MCF 10A (cell line): ENCODE results near the gene BMP10. TPM values are rescaled to one million over a fixed set of nuclear protein-coding genes. Genes with fewer than 3 reads are reported as not detected.
A peak's percentile ranks its signal among the peaks of the same experiment; 100 is the strongest.

Source experiments
- BruUV-seq: library from RNA; stranded (reverse); fragments of 400-500 nt; replicated peaks from 2 replicates; lab custom pipeline; 2021; lab: Mats Ljungman, UMichigan
- CTCF ChIA-PET: fragments of 300-600 bp; sonication (Branson Sonifier 250); formaldehyde crosslinking; extraction: SDS; loops from one replicate; lab custom pipeline; 2021; ENCODE audit warnings: antibody characterized with exemption, inconsistent platforms; lab: Yijun Ruan, JAX
- POLR2A ChIA-PET: fragments of 300-600, 350-650 bp; sonication (Branson Sonifier 250); formaldehyde crosslinking; extraction: SDS; loops from one replicate; lab custom pipeline; 2020; ENCODE audit warnings: antibody characterized with exemption, inconsistent platforms; lab: Yijun Ruan, JAX
- DNase-seq: peaks from one replicate; pipeline ENCODE4 v3.0.0-alpha.2; 2018; ENCODE audit not compliant: unreplicated experiment
- H3K27ac Mint-ChIP-seq: one replicate; pipeline ENCODE4 v1.8.0; 2022; ENCODE audit warnings: mild to moderate bottlenecking, low read depth, mixed read lengths; ENCODE audit not compliant: unreplicated experiment
- H3K27me3 Mint-ChIP-seq: one replicate; pipeline ENCODE4 v1.8.0; 2022; ENCODE audit warnings: mixed read lengths; ENCODE audit not compliant: insufficient read depth, unreplicated experiment
- H3K36me3 Mint-ChIP-seq: one replicate; pipeline ENCODE4 v1.8.0; 2022; ENCODE audit warnings: mild to moderate bottlenecking, moderate library complexity, mixed read lengths; ENCODE audit not compliant: insufficient read depth, unreplicated experiment
- H3K4me1 Mint-ChIP-seq: one replicate; pipeline ENCODE4 v1.8.0; 2022; ENCODE audit warnings: mixed read lengths; ENCODE audit not compliant: insufficient read depth, unreplicated experiment
- H3K4me3 Mint-ChIP-seq: one replicate; pipeline ENCODE4 v1.8.0; 2022; ENCODE audit warnings: mild to moderate bottlenecking, moderate library complexity, mixed read lengths; ENCODE audit not compliant: unreplicated experiment
- H3K9me3 Mint-ChIP-seq: one replicate; pipeline ENCODE4 v1.8.0; 2022; ENCODE audit warnings: mixed read lengths; ENCODE audit not compliant: unreplicated experiment
- CTCF ChIP-seq: fragments of 200-600 bp; IDR thresholded peaks from one replicate; pipeline ENCODE4 v1.8.0; 2022; ENCODE audit warnings: antibody characterized with exemption, mild to moderate bottlenecking; ENCODE audit not compliant: unreplicated experiment
- intact Hi-C: fragments of 100-400 bp; cut with micrococcal nuclease; formaldehyde crosslinking; loops from 2 replicates; pipeline ENCODE4 v1.14.1; 2022
- total RNA-seq: library from RNA; stranded (reverse); gene quantifications from 2 replicates; pipeline ENCODE4 v1.2.3, GENCODE V29; 2022

BMP10 gene
- total RNA-seq, 1 experiment from 2014 or later, result not detected

- BruUV-seq, result no TSS peak
- H3K4me3 Mint-ChIP-seq, result no peak overlapping the region
- no peaks in the 10 kb centered on the region for H3K36me3 Mint-ChIP-seq
- POLR2A ChIA-PET, result interaction anchor here (2.3 kb wide), 1 partner anchor 20 kb away, joined by 7 read pairs; no protein-coding TSS in a partner anchor
- CTCF ChIA-PET, result interaction anchor here (0.6 to 2.6 kb wide), 3 partner anchors 9 to 96 kb away, joined by 3 to 12 read pairs (median 9); no protein-coding TSS in a partner anchor
- H3K27me3 Mint-ChIP-seq, result peaks cover 24% of the 10 kb centered on the region
- no peak overlapping the region for H3K27ac Mint-ChIP-seq
- no peak for TF ChIP-seq CTCF
- intact Hi-C loops, result no loop called here
- no peak for DNase-seq
- no peaks in the 10 kb centered on the region for H3K9me3 Mint-ChIP-seq
- H3K4me1 Mint-ChIP-seq, result no peaks in the 10 kb centered on the region
Measured at GRCh38 chr2:68847751-68848150, 23.4 kb downstream of the BMP10 start.

DNA sequence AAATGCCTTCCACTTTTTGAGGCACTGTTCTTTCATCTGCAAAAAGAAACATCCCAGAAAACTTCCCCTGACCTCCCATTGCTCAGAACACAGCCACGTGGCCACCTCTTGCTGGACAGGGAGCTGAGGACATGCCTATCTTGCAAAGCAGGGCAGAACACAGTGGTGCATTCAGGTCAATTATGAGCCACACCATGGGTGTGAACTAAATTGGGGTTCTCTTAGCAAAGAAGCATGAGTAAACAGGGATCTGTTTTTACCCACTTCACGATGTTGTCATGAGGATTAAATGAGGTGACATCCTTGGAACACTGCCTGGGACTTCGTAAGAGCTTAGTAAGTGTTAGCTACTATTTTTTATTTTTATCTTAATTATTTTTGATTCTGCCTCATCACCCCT, 25.1 kb downstream of the BMP10 start:
- no peak for DNase-seq
- Mint-ChIP-seq H3K9me3 (no peaks in the 10 kb centered on the region), H3K4me3 (no peak overlapping the region), H3K27me3 (peaks cover 24% of the 10 kb centered on the region), H3K4me1 (no peaks in the 10 kb centered on the region), H3K27ac (no peak overlapping the region), H3K36me3 (no peaks in the 10 kb centered on the region)
- ChIA-PET POLR2A (interaction anchor here (2.2 kb wide), 1 partner anchor 17 kb away, joined by 5 read pairs; no protein-coding TSS in a partner anchor), CTCF (interaction anchor here (1.0 to 3.5 kb wide), 5 partner anchors 10 to 94 kb away, joined by 3 to 14 read pairs (median 7); no protein-coding TSS in a partner anchor)
- no TSS peak for BruUV-seq
- intact Hi-C loops, result no loop called here
- TF ChIP-seq CTCF, result no peak

DNA sequence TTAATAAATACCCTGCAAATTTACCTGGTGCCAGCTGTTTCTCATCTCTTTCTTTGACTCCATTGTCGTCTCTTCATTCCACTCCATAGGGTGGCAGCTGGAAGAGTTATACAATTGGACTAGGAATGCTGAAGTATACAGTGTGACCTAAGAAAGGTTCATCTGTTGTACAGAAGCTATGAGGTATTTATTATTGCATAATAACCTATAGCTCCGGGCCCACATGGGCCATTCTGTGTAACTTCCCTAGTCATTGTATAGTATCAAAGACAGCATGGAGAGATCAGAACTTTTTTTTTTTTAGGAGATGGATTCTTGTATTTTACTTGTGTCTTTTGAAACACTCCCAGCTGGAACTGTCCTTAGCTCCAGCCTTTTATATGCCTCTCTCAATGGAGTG, 26.2 kb downstream of the BMP10 start:
- CTCF ChIA-PET, result interaction anchor here (0.6 to 3.5 kb wide), 4 partner anchors 44 to 93 kb away, joined by 3 to 14 read pairs (median 4); no protein-coding TSS in a partner anchor
- Mint-ChIP-seq H3K27ac (no peak overlapping the region), H3K27me3 (peaks cover 22% of the 10 kb centered on the region), H3K36me3 (no peaks in the 10 kb centered on the region), H3K4me3 (no peak overlapping the region), H3K4me1 (no peaks in the 10 kb centered on the region), H3K9me3 (no peaks in the 10 kb centered on the region)
- POLR2A ChIA-PET, result interaction anchor here (0.5 to 2.2 kb wide), 3 partner anchors 16 to 1069 kb away, joined by 3 to 5 read pairs (median 4); no protein-coding TSS in a partner anchor
- no TSS peak for BruUV-seq
- intact Hi-C loops, result no loop called here
- DNase-seq, result no peak
- TF ChIP-seq CTCF, result no peak

DNA sequence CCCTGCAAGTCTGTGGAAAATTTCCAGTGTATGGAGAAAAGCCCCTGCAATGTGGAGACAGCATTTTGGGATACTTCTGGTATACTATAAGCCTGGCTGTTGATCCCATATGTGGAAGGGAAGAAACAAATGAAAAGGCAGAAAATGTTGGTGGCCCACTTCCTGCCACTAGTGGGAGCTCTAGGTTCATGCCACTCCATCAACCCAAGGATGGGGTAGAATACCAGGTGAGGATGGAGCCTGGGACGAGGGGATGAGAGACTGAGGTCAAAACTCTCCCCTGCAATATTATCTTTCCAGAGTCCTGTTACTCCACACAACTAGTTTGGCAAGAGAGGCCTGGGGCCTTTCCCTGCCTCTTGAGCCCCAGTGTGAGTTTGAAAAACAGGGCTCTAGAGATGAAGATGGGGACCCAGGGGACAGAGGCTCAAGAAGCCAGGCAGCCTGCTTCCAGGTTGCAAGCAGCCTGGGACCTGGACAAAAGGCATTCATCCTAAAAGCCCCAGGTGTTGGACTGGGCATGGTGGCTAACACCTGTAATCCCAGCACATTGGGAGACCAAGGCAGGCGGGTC, 31.9 kb downstream of the BMP10 start:
- no peak overlapping the region for H3K27ac Mint-ChIP-seq
- intact Hi-C loops, result loop anchor here (1.0 to 5.0 kb wide), 3 partner anchors 68 to 377 kb away; no protein-coding TSS in a partner anchor
- H3K27me3 Mint-ChIP-seq, result no peaks in the 10 kb centered on the region
- no TSS peak for BruUV-seq
- ChIA-PET POLR2A (interaction anchor here (0.8 kb wide), 1 partner anchor 88 kb away, joined by 3 read pairs; no protein-coding TSS in a partner anchor), CTCF (interaction anchor here (0.6 to 2.4 kb wide), 15 partner anchors 9 to 478 kb away, joined by 3 to 14 read pairs (median 4); no protein-coding TSS in a partner anchor)
- no peaks in the 10 kb centered on the region for H3K4me1 Mint-ChIP-seq
- H3K36me3 Mint-ChIP-seq, result no peaks in the 10 kb centered on the region
- no peaks in the 10 kb centered on the region for H3K9me3 Mint-ChIP-seq
- H3K4me3 Mint-ChIP-seq, result no peak overlapping the region
- peak; percentile 46 for DNase-seq
- peak; percentile 47 for TF ChIP-seq CTCF
